Nephron (organoid): Measurements from ENCODE around the gene F7.

Experiments used
- H3K27ac Mint-ChIP-seq, 3 experiments: 2 replicates each; pipeline ENCODE4 v1.8.0; 2020; ENCODE audit warnings: mixed read lengths in 3 of 3, mild to moderate bottlenecking in 2 of 3, moderate library complexity in 1 of 3
- H3K27me3 Mint-ChIP-seq: 2 replicates; pipeline ENCODE4 v1.8.0; 2021; ENCODE audit warnings: low read depth, mild to moderate bottlenecking, moderate library complexity, mixed read lengths
- H3K36me3 Mint-ChIP-seq: 2 replicates; pipeline ENCODE4 v1.8.0; 2020; ENCODE audit warnings: low read depth, mixed read lengths
- H3K4me1 Mint-ChIP-seq: 2 replicates; pipeline ENCODE4 v1.8.0; 2020; ENCODE audit warnings: mixed read lengths
- H3K4me3 Mint-ChIP-seq, 3 experiments: 2 replicates each; pipeline ENCODE4 v1.8.0; 2020; ENCODE audit warnings: mild to moderate bottlenecking in 3 of 3, mixed read lengths in 3 of 3, moderate library complexity in 2 of 3
- H3K9me3 Mint-ChIP-seq: 2 replicates; pipeline ENCODE4 v1.8.0; 2020; ENCODE audit warnings: mixed read lengths
- CTCF ChIP-seq, 3 experiments: fragments of 200-600 bp; sonication (generic); IDR thresholded peaks; one replicate each; pipeline ENCODE4 v1.5.0; 2021; ENCODE audit warnings: antibody characterized with exemption in 3 of 3; ENCODE audit not compliant: unreplicated experiment in 3 of 3

F7 gene

GRCh38 chr13:113114511-113115362 lies 9.1 kb downstream of the F7 start:
- Mint-ChIP-seq H3K9me3 (no peaks in the 10 kb centered on the region), H3K36me3 (no peaks in the 10 kb centered on the region), H3K27ac (no peak overlapping the region), H3K4me1 (no peaks in the 10 kb centered on the region), H3K27me3 (peaks cover 16% of the 10 kb centered on the region), H3K4me3 (no peak overlapping the region)
- no peak for TF ChIP-seq CTCF (IDR thresholded peaks at IDR 0.05; ENCODE audit: unreplicated experiment in 3 of 3)

GRCh38 chr13:113115363-113116205 lies 10.0 kb downstream of the F7 start:
- H3K36me3 Mint-ChIP-seq, result no peaks in the 10 kb centered on the region
- H3K27ac Mint-ChIP-seq, result no peak overlapping the region
- H3K4me1 Mint-ChIP-seq, result no peaks in the 10 kb centered on the region
- H3K27me3 Mint-ChIP-seq, result peaks cover 20% of the 10 kb centered on the region
- H3K9me3 Mint-ChIP-seq, result no peaks in the 10 kb centered on the region
- TF ChIP-seq CTCF (IDR thresholded peaks at IDR 0.05; ENCODE audit: unreplicated experiment in 3 of 3), result no peak
- H3K4me3 Mint-ChIP-seq, result no peak overlapping the region

GRCh38 chr13:113116206-113116800 lies 10.7 kb downstream of the F7 start:
- H3K36me3 Mint-ChIP-seq, result no peaks in the 10 kb centered on the region
- no peaks in the 10 kb centered on the region for H3K9me3 Mint-ChIP-seq
- no peak overlapping the region for H3K27ac Mint-ChIP-seq
- peaks cover 18% of the 10 kb centered on the region for H3K27me3 Mint-ChIP-seq
- no peaks in the 10 kb centered on the region for H3K4me1 Mint-ChIP-seq
- no peak for TF ChIP-seq CTCF (IDR thresholded peaks at IDR 0.05; ENCODE audit: unreplicated experiment in 3 of 3)
- no peak overlapping the region for H3K4me3 Mint-ChIP-seq

- Mint-ChIP-seq H3K36me3 (no peaks in the 10 kb centered on the region), H3K9me3 (no peaks in the 10 kb centered on the region), H3K4me3 (no peak overlapping the region), H3K27ac (no peak overlapping the region), H3K4me1 (no peaks in the 10 kb centered on the region), H3K27me3 (peaks cover 18% of the 10 kb centered on the region)
- TF ChIP-seq CTCF (IDR thresholded peaks at IDR 0.05; ENCODE audit: unreplicated experiment in 3 of 3), result no peak
Measured at GRCh38 chr13:113116871-113117271, 11.3 kb downstream of the F7 start.

GRCh38 chr13:113117335-113117872 lies 11.8 kb downstream of the F7 start:
- H3K27me3 Mint-ChIP-seq, result peaks cover 23% of the 10 kb centered on the region
- H3K36me3 Mint-ChIP-seq, result no peaks in the 10 kb centered on the region
- no peak overlapping the region for H3K4me3 Mint-ChIP-seq
- no peak overlapping the region for H3K27ac Mint-ChIP-seq
- no peak for TF ChIP-seq CTCF (IDR thresholded peaks at IDR 0.05; ENCODE audit: unreplicated experiment in 3 of 3)
- H3K4me1 Mint-ChIP-seq, result peaks cover 4% of the 10 kb centered on the region
- H3K9me3 Mint-ChIP-seq, result no peaks in the 10 kb centered on the region
